HepG2 (cell line): Measurements from ENCODE around the gene ENHO. TPM values are rescaled to one million over a fixed set of nuclear protein-coding genes. Genes with fewer than 3 reads are reported as not detected.
A peak's percentile ranks its signal among the peaks of the same experiment; 100 is the strongest.

Source experiments
- CENPBD1 ChIP-seq: sonication (generic); formaldehyde crosslinking; IDR thresholded peaks from 2 replicates; pipeline ENCODE4 v1.8.0; 2022; ENCODE audit warnings: missing genetic modification reagents, low read depth, mild to moderate bottlenecking, borderline replicate concordance
- HOXA3 ChIP-seq: sonication (generic); formaldehyde crosslinking; IDR thresholded peaks from 2 replicates; pipeline ENCODE4 v1.5.0; 2020; ENCODE audit warnings: missing genetic modification reagents
- IRF2 ChIP-seq: IDR thresholded peaks from 2 replicates; pipeline ENCODE4 v1.6.1; 2018; ENCODE audit warnings: missing genetic modification reagents, missing compliant biosample characterization
- ISL2 ChIP-seq: sonication (generic); formaldehyde crosslinking; IDR thresholded peaks from 2 replicates; pipeline ENCODE4 v1.5.0; 2020; ENCODE audit warnings: missing genetic modification reagents
- MEIS2 ChIP-seq: sonication (generic); formaldehyde crosslinking; IDR thresholded peaks from 2 replicates; pipeline ENCODE4 v1.9.0; 2021; ENCODE audit warnings: mild to moderate bottlenecking, missing genetic modification reagents
- MTA3 ChIP-seq: sonication (generic); formaldehyde crosslinking; IDR thresholded peaks from 2 replicates; pipeline ENCODE4 v1.4.0; 2020; ENCODE audit warnings: missing genetic modification reagents
- NCOA5 ChIP-seq: sonication (generic); formaldehyde crosslinking; IDR thresholded peaks from 2 replicates; pipeline ENCODE4 v1.4.0; 2020; ENCODE audit warnings: missing genetic modification reagents
- NR2C2 ChIP-seq: sonication (generic); formaldehyde crosslinking; IDR thresholded peaks from 2 replicates; pipeline ENCODE4 v1.4.0; 2020; ENCODE audit warnings: missing genetic modification reagents, mild to moderate bottlenecking, moderate library complexity, borderline replicate concordance
- PAXIP1 ChIP-seq: sonication (generic); formaldehyde crosslinking; conservative IDR thresholded peaks from 2 replicates; pipeline ENCODE4 v1.4.0; 2020; ENCODE audit warnings: mild to moderate bottlenecking, missing genetic modification reagents, moderate library complexity
- RARA ChIP-seq: IDR thresholded peaks from 2 replicates; pipeline ENCODE4 v1.6.1; 2016; ENCODE audit warnings: missing genetic modification reagents, missing compliant biosample characterization
- SALL1 ChIP-seq: sonication (generic); formaldehyde crosslinking; IDR thresholded peaks from 2 replicates; pipeline ENCODE4 v1.8.0; 2022; ENCODE audit warnings: mild to moderate bottlenecking, missing genetic modification reagents
- SALL2 ChIP-seq: sonication (generic); formaldehyde crosslinking; IDR thresholded peaks from 2 replicates; pipeline ENCODE4 v1.8.1; 2023; ENCODE audit warnings: mild to moderate bottlenecking, missing genetic modification reagents, inconsistent platforms
- SOX5 ChIP-seq: IDR thresholded peaks from 2 replicates; pipeline ENCODE4 v1.6.1; 2016; ENCODE audit warnings: borderline replicate concordance
- STAT6 ChIP-seq: sonication (generic); formaldehyde crosslinking; IDR thresholded peaks from 2 replicates; pipeline ENCODE4 v1.4.0; 2020; ENCODE audit warnings: missing genetic modification reagents, mild to moderate bottlenecking, borderline replicate concordance
- ZFP91 ChIP-seq: sonication (generic); formaldehyde crosslinking; IDR thresholded peaks from 2 replicates; pipeline ENCODE4 v1.9.0; 2022; ENCODE audit warnings: missing genetic modification reagents, mild to moderate bottlenecking, borderline replicate concordance
- ZKSCAN8 ChIP-seq: IDR thresholded peaks from 2 replicates; pipeline ENCODE4 v1.6.1; 2016; ENCODE audit warnings: borderline replicate concordance, missing genetic modification reagents, missing compliant biosample characterization
- ZNF33A ChIP-seq: sonication (generic); formaldehyde crosslinking; IDR thresholded peaks from 2 replicates; pipeline ENCODE4 v1.5.1; 2020; ENCODE audit warnings: missing genetic modification reagents, mild to moderate bottlenecking, moderate library complexity, borderline replicate concordance
- ZNF530 ChIP-seq: sonication (generic); formaldehyde crosslinking; IDR thresholded peaks from 2 replicates; pipeline ENCODE4 v1.5.0; 2020; ENCODE audit warnings: low read depth, mild to moderate bottlenecking, missing genetic modification reagents
- polyA plus RNA-seq, 8 experiments: library from polyadenylated mRNA; depleted of rRNA in 3 of 8; stranded (reverse) in 7 of 8; unstranded in 1 of 8; fragments of >200 nt; fragmentation: Illumina TruSeq in 4 of 8; extraction: Trizol in 4 of 8; gene quantifications; 2 replicates each; pipeline versions ENCODE4 v1.2.1 to v1.2.3, GENCODE V29; 2011 to 2016; ENCODE audit warnings: low read depth in 4 of 8, missing spikeins in 1 of 8, mixed read lengths in 1 of 8; ENCODE audit not compliant: insufficient read depth in 1 of 8
- total RNA-seq, 5 experiments: library from RNA; depleted of rRNA; stranded (reverse); fragments of >200 nt; fragmentation: Illumina TruSeq; extraction: Trizol; gene quantifications; 2 replicates each; pipeline ENCODE4 v1.2.3, GENCODE V29; 2016; ENCODE audit warnings: low read depth in 1 of 5
- TF ChIP-seq, protein P1 (sequence below): sonication (generic); formaldehyde crosslinking; IDR thresholded peaks from 2 replicates; pipeline ENCODE4 v1.8.0; 2023; ENCODE audit warnings: mild to moderate bottlenecking, missing genetic modification reagents
- TF ChIP-seq, protein P2 (sequence below): sonication (generic); formaldehyde crosslinking; IDR thresholded peaks from 2 replicates; pipeline ENCODE4 v1.4.0; 2020; ENCODE audit warnings: missing genetic modification reagents

Gene ENHO
- total and polyA plus RNA-seq, 2 of the 13 experiments (the other 11 are each of a cell fraction or from before 2014, with no cell fraction given) = 0.08 to 0.60 TPM

GRCh38 chr9:34544035-34544434 lies 21.2 kb upstream of the ENHO start (continued):
- TF ChIP-seq, protein P1, sequence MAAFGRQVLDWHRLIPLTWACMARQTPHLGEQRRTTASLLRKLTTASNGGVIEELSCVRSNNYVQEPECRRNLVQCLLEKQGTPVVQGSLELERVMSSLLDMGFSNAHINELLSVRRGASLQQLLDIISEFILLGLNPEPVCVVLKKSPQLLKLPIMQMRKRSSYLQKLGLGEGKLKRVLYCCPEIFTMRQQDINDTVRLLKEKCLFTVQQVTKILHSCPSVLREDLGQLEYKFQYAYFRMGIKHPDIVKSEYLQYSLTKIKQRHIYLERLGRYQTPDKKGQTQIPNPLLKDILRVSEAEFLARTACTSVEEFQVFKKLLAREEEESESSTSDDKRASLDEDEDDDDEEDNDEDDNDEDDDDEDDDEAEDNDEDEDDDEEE (CRISPR knock-in tag) = no peak
- TF ChIP-seq HOXA3 (CRISPR knock-in tag) = no peak
- TF ChIP-seq CENPBD1 (CRISPR knock-in tag) = no peak
- no peak for TF ChIP-seq ZNF530
- peak; percentile 39; the same call in 1 of the 2 replicates for TF ChIP-seq NR2C2 (CRISPR knock-in tag)
- TF ChIP-seq RARA (CRISPR knock-in tag) = peak; percentile 82
- no peak for TF ChIP-seq ZFP91 (CRISPR knock-in tag)
- no peak for TF ChIP-seq SALL2 (CRISPR knock-in tag)
- peak; percentile 66; the same call in 1 of the 2 replicates for TF ChIP-seq SOX5 (CRISPR knock-in tag)
- no peak for TF ChIP-seq STAT6 (CRISPR knock-in tag)
- TF ChIP-seq, protein P2, sequence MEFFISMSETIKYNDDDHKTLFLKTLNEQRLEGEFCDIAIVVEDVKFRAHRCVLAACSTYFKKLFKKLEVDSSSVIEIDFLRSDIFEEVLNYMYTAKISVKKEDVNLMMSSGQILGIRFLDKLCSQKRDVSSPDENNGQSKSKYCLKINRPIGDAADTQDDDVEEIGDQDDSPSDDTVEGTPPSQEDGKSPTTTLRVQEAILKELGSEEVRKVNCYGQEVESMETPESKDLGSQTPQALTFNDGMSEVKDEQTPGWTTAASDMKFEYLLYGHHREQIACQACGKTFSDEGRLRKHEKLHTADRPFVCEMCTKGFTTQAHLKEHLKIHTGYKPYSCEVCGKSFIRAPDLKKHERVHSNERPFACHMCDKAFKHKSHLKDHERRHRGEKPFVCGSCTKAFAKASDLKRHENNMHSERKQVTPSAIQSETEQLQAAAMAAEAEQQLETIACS (CRISPR knock-in tag) = no peak
- no peak for TF ChIP-seq ZNF33A
- TF ChIP-seq NCOA5 (CRISPR knock-in tag) = no peak
- no peak for TF ChIP-seq ZKSCAN8 (CRISPR knock-in tag)
- peak; percentile 75 for TF ChIP-seq PAXIP1 (CRISPR knock-in tag)
- TF ChIP-seq IRF2 = peak; percentile 38; the same call in 1 of the 2 replicates
- TF ChIP-seq MEIS2 (CRISPR knock-in tag) = no peak
- TF ChIP-seq MTA3 (CRISPR knock-in tag) = no peak
- TF ChIP-seq SALL1 (CRISPR knock-in tag) = peak; percentile 37; the same call in 1 of the 2 replicates
- TF ChIP-seq ISL2 (CRISPR knock-in tag) = peak; percentile 29; the same call in 1 of the 2 replicates
